Progenitor cell of endocrine pancreas (in vitro differentiated cells): ENCODE data around the gene IGF2. TPM values are rescaled to one million over a fixed set of nuclear protein-coding genes. Genes with fewer than 3 reads are reported as not detected.

Experiments used
- DNase-seq: peaks from one replicate; pipeline ENCODE4 v3.0.0; 2021; ENCODE audit warnings: low spot score; ENCODE audit not compliant: unreplicated experiment
- H3K27ac Mint-ChIP-seq: 2 replicates; pipeline ENCODE4 v1.8.0; 2021; ENCODE audit warnings: mild to moderate bottlenecking, moderate library complexity, mixed read lengths
- H3K27me3 Mint-ChIP-seq: 2 replicates; pipeline ENCODE4 v1.8.0; 2021; ENCODE audit warnings: mixed read lengths
- H3K36me3 Mint-ChIP-seq: 2 replicates; pipeline ENCODE4 v1.8.0; 2022; ENCODE audit warnings: mixed read lengths; ENCODE audit not compliant: insufficient read depth
- H3K4me1 Mint-ChIP-seq: 2 replicates; pipeline ENCODE4 v1.8.0; 2021; ENCODE audit warnings: low read depth, mixed read lengths
- H3K4me3 Mint-ChIP-seq: 2 replicates; pipeline ENCODE4 v1.8.0; 2021; ENCODE audit warnings: low read depth, mild to moderate bottlenecking, moderate library complexity, mixed read lengths
- H3K9me3 Mint-ChIP-seq: 2 replicates; pipeline ENCODE4 v1.8.0; 2021; ENCODE audit warnings: low read depth, mixed read lengths
- CTCF ChIP-seq: fragments of 200-600 bp; sonication (generic); IDR thresholded peaks from one replicate; pipeline ENCODE4 v1.5.0; 2021; ENCODE audit warnings: antibody characterized with exemption, mild to moderate bottlenecking; ENCODE audit not compliant: unreplicated experiment
- total RNA-seq: library from RNA; stranded (reverse); gene quantifications from 2 replicates; pipeline ENCODE4 v1.2.1, GENCODE V29; 2021

Gene IGF2
- total RNA-seq, 1 donor from 2014 or later: 5,100 TPM

DNA sequence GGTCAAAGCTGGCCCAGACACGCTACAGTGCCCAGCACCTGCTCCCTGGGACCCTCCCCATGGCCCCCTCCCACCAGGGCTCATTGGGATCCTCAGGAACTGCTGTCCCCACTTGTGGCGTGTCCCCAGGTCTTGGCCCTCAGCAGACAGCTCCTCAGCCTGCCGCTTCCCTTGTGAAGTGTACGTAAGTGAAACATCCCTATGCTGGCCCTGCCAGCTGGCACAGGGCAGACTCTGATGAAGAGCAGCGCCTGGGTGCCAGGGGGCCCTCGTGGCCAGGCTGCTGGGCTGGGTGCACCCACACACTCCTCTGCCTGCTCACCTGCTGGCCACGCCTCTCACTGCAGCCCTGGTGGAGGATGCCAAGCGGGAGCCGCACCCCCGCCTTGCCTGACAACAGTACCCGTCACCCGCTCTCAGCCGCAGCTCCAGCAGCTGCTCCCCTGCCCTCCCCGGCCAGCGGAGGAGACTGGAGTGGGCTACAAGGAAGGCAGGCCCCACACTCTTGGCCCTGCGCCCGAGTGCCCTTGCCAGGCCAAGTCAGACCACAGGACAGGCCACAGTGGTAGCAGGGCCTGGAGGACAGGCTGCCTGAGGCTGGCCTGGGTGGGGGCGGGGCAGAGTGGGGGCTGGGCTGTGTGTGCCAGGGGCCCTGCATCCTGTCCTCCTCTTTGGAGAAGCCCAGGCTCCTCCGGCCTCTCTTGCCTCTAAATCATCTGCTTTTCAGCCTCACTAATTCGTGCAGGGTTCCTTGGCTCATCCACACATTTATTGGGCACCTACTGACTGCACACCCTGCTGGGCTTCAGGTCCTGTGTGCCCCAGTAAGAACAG is 39.5 kb downstream of the IGF2 start:
- no peak overlapping the region for H3K4me3 Mint-ChIP-seq
- DNase-seq: no peak

GRCh38 chr11:2098691-2099515 is 40.3 kb downstream of the IGF2 start:
- no peak overlapping the region for H3K27ac Mint-ChIP-seq
- H3K4me1 Mint-ChIP-seq: peaks cover 3% of the 10 kb centered on the region
- no peak overlapping the region for H3K4me3 Mint-ChIP-seq
- peaks cover 15% of the 10 kb centered on the region for H3K27me3 Mint-ChIP-seq
- no peaks in the 10 kb centered on the region for H3K9me3 Mint-ChIP-seq
- no peak for TF ChIP-seq CTCF
- H3K36me3 Mint-ChIP-seq: no peaks in the 10 kb centered on the region
- no peak for DNase-seq

More for the DNA sequence above, 39.5 kb downstream of the IGF2 start:
- peak; percentile 5 for TF ChIP-seq CTCF
- peaks cover 20% of the 10 kb centered on the region for H3K27me3 Mint-ChIP-seq
- H3K36me3 Mint-ChIP-seq: no peaks in the 10 kb centered on the region
- no peaks in the 10 kb centered on the region for H3K9me3 Mint-ChIP-seq
- peaks cover 3% of the 10 kb centered on the region for H3K4me1 Mint-ChIP-seq
- H3K27ac Mint-ChIP-seq: no peak overlapping the region

- no peak overlapping the region for H3K27ac Mint-ChIP-seq
- H3K27me3 Mint-ChIP-seq: peaks cover 17% of the 10 kb centered on the region
Observed at GRCh38 chr11:2097998-2098690, 41.0 kb downstream of the IGF2 start.

DNA sequence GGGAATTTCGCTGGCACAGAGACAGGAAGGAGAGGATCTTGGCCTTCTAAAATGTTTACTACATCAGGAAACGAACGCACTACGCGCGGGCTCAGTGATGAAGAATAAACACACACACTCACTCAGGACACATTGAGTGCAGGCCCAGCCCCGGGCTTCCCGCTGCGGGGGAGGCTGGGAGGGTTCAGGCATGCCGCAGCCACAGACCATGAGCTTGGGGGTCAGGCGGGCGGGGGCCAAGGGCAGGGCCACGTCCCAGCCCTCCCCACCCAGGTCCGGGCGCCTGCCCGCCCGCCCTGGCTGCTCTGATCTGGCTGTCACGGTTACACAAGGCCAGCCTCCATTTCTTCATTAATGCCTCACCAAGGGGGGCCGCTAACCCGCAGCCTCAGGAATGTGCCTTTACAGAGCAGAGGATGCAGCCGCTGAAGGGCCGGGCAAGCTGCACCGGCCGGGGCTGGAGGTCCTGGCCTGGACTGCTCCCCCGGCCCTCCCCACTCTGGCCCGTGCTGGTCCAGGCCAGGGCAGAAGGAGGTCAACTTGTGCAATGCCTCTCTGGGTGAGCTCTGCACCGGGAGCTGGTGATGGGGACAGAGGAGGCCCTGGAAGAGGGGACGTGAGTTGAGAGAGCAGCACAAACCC is 41.7 kb downstream of the IGF2 start:
- peak; percentile 35 for DNase-seq
- Mint-ChIP-seq H3K9me3 (peaks cover 3% of the 10 kb centered on the region), H3K36me3 (no peaks in the 10 kb centered on the region), H3K27me3 (peaks cover 14% of the 10 kb centered on the region), H3K4me3 (no peak overlapping the region), H3K4me1 (peaks cover 3% of the 10 kb centered on the region), H3K27ac (peak overlapping the region; percentile 69)
- TF ChIP-seq CTCF: no peak

More at GRCh38 chr11:2097998-2098690, 41.0 kb downstream of the IGF2 start:
- Mint-ChIP-seq H3K4me3 (no peak overlapping the region), H3K36me3 (no peaks in the 10 kb centered on the region), H3K4me1 (peaks cover 3% of the 10 kb centered on the region), H3K9me3 (peaks cover 3% of the 10 kb centered on the region)
- TF ChIP-seq CTCF: no peak
- no peak for DNase-seq
